GM12801 (cell line): Measurements from ENCODE around the gene SLC38A2.

Experiments
- TF ChIP-seq, protein P1 (sequence below): IDR thresholded peaks from one replicate; pipeline ENCODE4 v1.5.1; 2011; ENCODE audit warnings: control low read depth; ENCODE audit not compliant: insufficient read length; ENCODE audit errors: extremely low read depth

Gene SLC38A2

DNA sequence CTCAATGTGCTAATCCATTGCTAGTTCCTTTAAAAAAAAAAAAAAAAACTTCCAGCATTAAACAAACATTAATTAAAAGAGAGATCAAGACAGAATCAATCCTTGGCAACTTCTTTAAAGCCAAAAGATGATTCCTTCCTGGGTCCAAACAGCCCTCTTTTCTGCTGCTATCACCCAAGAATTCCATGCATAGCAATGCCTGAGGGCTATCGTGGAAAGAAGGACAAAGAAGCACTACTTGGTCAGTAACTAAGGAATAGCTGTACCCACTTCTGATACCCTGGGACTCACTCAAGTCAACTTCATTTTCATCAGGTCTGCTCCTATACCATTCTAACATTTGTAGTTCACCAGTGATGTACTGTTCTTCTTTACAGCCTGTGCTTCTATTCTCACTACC is 51.8 kb downstream of the SLC38A2 start:
- TF ChIP-seq, protein P1, sequence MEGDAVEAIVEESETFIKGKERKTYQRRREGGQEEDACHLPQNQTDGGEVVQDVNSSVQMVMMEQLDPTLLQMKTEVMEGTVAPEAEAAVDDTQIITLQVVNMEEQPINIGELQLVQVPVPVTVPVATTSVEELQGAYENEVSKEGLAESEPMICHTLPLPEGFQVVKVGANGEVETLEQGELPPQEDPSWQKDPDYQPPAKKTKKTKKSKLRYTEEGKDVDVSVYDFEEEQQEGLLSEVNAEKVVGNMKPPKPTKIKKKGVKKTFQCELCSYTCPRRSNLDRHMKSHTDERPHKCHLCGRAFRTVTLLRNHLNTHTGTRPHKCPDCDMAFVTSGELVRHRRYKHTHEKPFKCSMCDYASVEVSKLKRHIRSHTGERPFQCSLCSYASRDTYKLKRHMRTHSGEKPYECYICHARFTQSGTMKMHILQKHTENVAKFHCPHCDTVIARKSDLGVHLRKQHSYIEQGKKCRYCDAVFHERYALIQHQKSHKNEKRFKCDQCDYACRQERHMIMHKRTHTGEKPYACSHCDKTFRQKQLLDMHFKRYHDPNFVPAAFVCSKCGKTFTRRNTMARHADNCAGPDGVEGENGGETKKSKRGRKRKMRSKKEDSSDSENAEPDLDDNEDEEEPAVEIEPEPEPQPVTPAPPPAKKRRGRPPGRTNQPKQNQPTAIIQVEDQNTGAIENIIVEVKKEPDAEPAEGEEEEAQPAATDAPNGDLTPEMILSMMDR = no peak

DNA sequence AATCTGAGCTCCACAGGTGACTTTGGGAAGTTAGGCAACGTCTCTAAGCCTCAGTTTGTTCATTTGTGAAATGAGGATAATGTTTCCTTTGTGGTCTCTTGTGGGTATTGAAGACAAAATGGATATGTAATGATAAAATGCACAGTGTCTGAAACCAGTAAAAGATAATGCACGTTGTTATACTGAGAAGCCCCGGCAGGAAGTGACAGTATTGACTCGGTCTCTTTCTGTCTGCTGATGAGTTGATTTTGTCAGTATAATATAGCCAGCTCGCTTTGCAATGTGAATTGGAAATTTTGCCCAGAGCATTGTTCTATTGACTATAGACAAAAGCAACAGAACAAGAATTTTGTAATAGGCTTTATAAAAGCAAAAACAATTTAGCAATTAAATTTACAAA is 54.5 kb downstream of the SLC38A2 start:
- TF ChIP-seq, protein P1 = no peak
